Keratinocyte (primary cell): ENCODE results near the gene MASP2. TPM values are rescaled to one million over a fixed set of nuclear protein-coding genes. Genes with fewer than 3 reads are reported as not detected.
"Not testable (repeated sequence)": the region's sequence is repeated elsewhere in the genome, so short reads cannot be mapped to it uniquely, and the experiment has no call there.

Source experiments
- DNase-seq: peaks from one replicate; pipeline ENCODE4 v3.0.0-alpha.2; 2011; ENCODE audit warnings: low read depth, missing footprints, low spot score
- FAIRE-seq: peaks from 2 replicates; lab custom pipeline; 2011; peaks lifted over from hg19 to GRCh38; lab: Jason Lieb, UNC
- H2AFZ ChIP-seq: 2 replicates; pipeline ENCODE4 v1.6.0; 2012; ENCODE audit warnings: low read length, control low read depth, inconsistent platforms; ENCODE audit not compliant: control insufficient read depth
- H3K27ac ChIP-seq: 2 replicates; pipeline ENCODE4 v1.5.1; 2011; ENCODE audit warnings: low read length; ENCODE audit not compliant: control insufficient read depth, insufficient read depth
- H3K27me3 ChIP-seq: 3 replicates; pipeline ENCODE4 v1.6.0; 2011; ENCODE audit warnings: low read length; ENCODE audit not compliant: control insufficient read depth, insufficient read depth; ENCODE audit errors: extremely low read depth
- H3K36me3 ChIP-seq, 2 experiments: 2 replicates in 1 of 2; 3 replicates in 1 of 2; pipeline ENCODE4 v1.5.1; 2011; ENCODE audit warnings: low read length in 2 of 2, mild to moderate bottlenecking in 1 of 2; ENCODE audit not compliant: control insufficient read depth in 2 of 2, insufficient read depth in 2 of 2; ENCODE audit errors: extremely low read depth in 1 of 2
- H3K4me1 ChIP-seq: 3 replicates; pipeline ENCODE4 v1.5.1; 2011; ENCODE audit warnings: low read length; ENCODE audit not compliant: control insufficient read depth, insufficient read depth; ENCODE audit errors: extremely low read depth
- H3K4me2 ChIP-seq: 3 replicates; pipeline ENCODE4 v1.6.0; 2011; ENCODE audit warnings: low read depth, low read length; ENCODE audit not compliant: control insufficient read depth, insufficient read depth; ENCODE audit errors: extremely low read depth
- H3K4me3 ChIP-seq, 3 experiments: fragments of 200-600 bp in 1 of 3; sonication (generic) in 1 of 3; 2 replicates in 2 of 3; 3 replicates in 1 of 3; pipeline ENCODE4 v1.5.1; 2011 to 2016; ENCODE audit warnings: low read length in 3 of 3, mild to moderate bottlenecking in 3 of 3, control low read depth in 2 of 3, inconsistent platforms in 1 of 3, low read depth in 1 of 3, mixed read lengths in 1 of 3, mixed run types in 1 of 3, moderate library complexity in 1 of 3; ENCODE audit not compliant: control insufficient read depth in 2 of 3, insufficient read depth in 2 of 3; ENCODE audit errors: extremely low read depth in 1 of 3
- H3K79me2 ChIP-seq: 2 replicates; pipeline ENCODE4 v1.6.0; 2012; ENCODE audit warnings: low read length; ENCODE audit not compliant: control insufficient read depth, insufficient read depth
- H3K9ac ChIP-seq: 3 replicates; pipeline ENCODE4 v1.6.0; 2011; ENCODE audit warnings: low read length; ENCODE audit not compliant: control insufficient read depth, insufficient read depth; ENCODE audit errors: extremely low read depth
- H3K9me1 ChIP-seq: 3 replicates; pipeline ENCODE4 v1.6.0; 2011; ENCODE audit warnings: low read length; ENCODE audit not compliant: control insufficient read depth, insufficient read depth; ENCODE audit errors: extremely low read depth
- H3K9me3 ChIP-seq: 2 replicates; pipeline ENCODE4 v1.5.1; 2012; ENCODE audit warnings: low read depth, low read length; ENCODE audit not compliant: control insufficient read depth
- H4K20me1 ChIP-seq: 3 replicates; pipeline ENCODE4 v1.6.0; 2011; ENCODE audit warnings: low read length; ENCODE audit not compliant: control insufficient read depth, insufficient read depth; ENCODE audit errors: extremely low read depth
- CTCF ChIP-seq, 3 experiments: IDR thresholded peaks in 1 of 3; conservative IDR thresholded peaks in 1 of 3; optimal IDR thresholded peaks in 1 of 3; 2 replicates in 2 of 3; 3 replicates in 1 of 3; pipeline versions ENCODE3 to v1.5.1; 2011; ENCODE audit warnings: low read length in 3 of 3, mild to moderate bottlenecking in 3 of 3, moderate library complexity in 2 of 3, control low read depth in 1 of 3, inconsistent platforms in 1 of 3; ENCODE audit not compliant: insufficient read depth in 2 of 3; ENCODE audit errors: extremely low read depth in 1 of 3
- EZH2 ChIP-seq: IDR thresholded peaks from one replicate; pipeline ENCODE4 v1.6.1; 2012; ENCODE audit warnings: inconsistent platforms, mild to moderate bottlenecking, low read length, moderate library complexity
- dilution Hi-C: fragments of 300-500 bp; cut with MboI; formaldehyde crosslinking; loops from one replicate; pipeline ENCODE4 v1.7.0; 2020; ENCODE audit warnings: low sequenced_read_pairs; ENCODE audit not compliant: extremely low pct_ligation_motif_present
- polyA plus RNA-seq, 5 experiments: library from polyadenylated mRNA; depleted of rRNA in 3 of 5; stranded (reverse) in 3 of 5; stranded (forward) in 1 of 5; unstranded in 1 of 5; fragments of >200 nt; gene quantifications; 1 replicate in 1 of 5; 2 replicates in 3 of 5; 3 replicates in 1 of 5; pipeline versions ENCODE4 v1.2.1 to v1.2.3, GENCODE V29; 2011 to 2012; ENCODE audit warnings: missing spikeins in 2 of 5, low read depth in 1 of 5, low replicate concordance in 1 of 5

Gene MASP2
- polyA plus RNA-seq, 1 donor (not counting 4 experiments of a cell fraction or from before 2014, with no cell fraction given) = 0.03 TPM

- Histone ChIP-seq H3K27me3 (no peaks in the 10 kb centered on the region), H2AFZ (no peak overlapping the region), H3K9me1 (no peaks in the 10 kb centered on the region), H3K79me2 (no peaks in the 10 kb centered on the region), H3K4me2 (no peak overlapping the region), H3K4me1 (no peaks in the 10 kb centered on the region), H4K20me1 (no peaks in the 10 kb centered on the region), H3K9ac (no peak overlapping the region), H3K27ac (no peak overlapping the region), H3K4me3 (no peak overlapping the region), H3K9me3 (no peaks in the 10 kb centered on the region), H3K36me3 (no peaks in the 10 kb centered on the region)
- DNase-seq (no peak), FAIRE-seq (no peak)
- dilution Hi-C loops = no loop called here
- TF ChIP-seq CTCF (optimal IDR thresholded peaks at IDR 0.05 in 1 of 3, IDR thresholded peaks at IDR 0.05 in 1 of 3, conservative IDR thresholded peaks at IDR 0.05 in 1 of 3; ENCODE audit: extremely low read depth in 1 of 3, insufficient read depth in 2 of 3, low read length in 3 of 3) (no peak), EZH2 (no peak)
Observed at GRCh38 chr1:10996100-10996499, 50.9 kb downstream of the MASP2 start.

GRCh38 chr1:10992864-10993263 is 54.2 kb downstream of the MASP2 start:
- no peak overlapping the region for H3K4me3 ChIP-seq

GRCh38 chr1:10992004-10992403 is 55.0 kb downstream of the MASP2 start:
- H2AFZ ChIP-seq, H3K27ac ChIP-seq, H3K9me3 ChIP-seq, FAIRE-seq, H3K9me1 ChIP-seq, H3K9ac ChIP-seq, H3K4me1 ChIP-seq, H3K36me3 ChIP-seq, H4K20me1 ChIP-seq, H3K4me3 ChIP-seq, DNase-seq, H3K4me2 ChIP-seq, H3K27me3 ChIP-seq, H3K79me2 ChIP-seq, dilution Hi-C loops: not testable (repeated sequence)

More at GRCh38 chr1:10992864-10993263, 54.2 kb downstream of the MASP2 start:
- Histone ChIP-seq H4K20me1 (no peaks in the 10 kb centered on the region), H3K9me1 (no peaks in the 10 kb centered on the region), H3K4me2 (no peak overlapping the region), H2AFZ (no peak overlapping the region), H3K27me3 (no peaks in the 10 kb centered on the region), H3K9me3 (no peaks in the 10 kb centered on the region), H3K27ac (no peak overlapping the region), H3K9ac (no peak overlapping the region), H3K36me3 (no peaks in the 10 kb centered on the region), H3K79me2 (no peaks in the 10 kb centered on the region), H3K4me1 (no peaks in the 10 kb centered on the region)
- FAIRE-seq = no peak
- dilution Hi-C loops = no loop called here
- no peak for DNase-seq
- TF ChIP-seq EZH2 = no peak
- no peak for TF ChIP-seq CTCF (optimal IDR thresholded peaks at IDR 0.05 in 1 of 3, IDR thresholded peaks at IDR 0.05 in 1 of 3, conservative IDR thresholded peaks at IDR 0.05 in 1 of 3; ENCODE audit: extremely low read depth in 1 of 3, insufficient read depth in 2 of 3, low read length in 3 of 3)
